ENCODE measurements around the gene LUC7L. TPM values are rescaled to one million over a fixed set of nuclear protein-coding genes. Genes with fewer than 3 reads are reported as not detected.

LUC7L gene
- total RNA-seq, 6 experiments from 2014 or later, result 35.8 to 47.5 (median 41.7) TPM

DNA sequence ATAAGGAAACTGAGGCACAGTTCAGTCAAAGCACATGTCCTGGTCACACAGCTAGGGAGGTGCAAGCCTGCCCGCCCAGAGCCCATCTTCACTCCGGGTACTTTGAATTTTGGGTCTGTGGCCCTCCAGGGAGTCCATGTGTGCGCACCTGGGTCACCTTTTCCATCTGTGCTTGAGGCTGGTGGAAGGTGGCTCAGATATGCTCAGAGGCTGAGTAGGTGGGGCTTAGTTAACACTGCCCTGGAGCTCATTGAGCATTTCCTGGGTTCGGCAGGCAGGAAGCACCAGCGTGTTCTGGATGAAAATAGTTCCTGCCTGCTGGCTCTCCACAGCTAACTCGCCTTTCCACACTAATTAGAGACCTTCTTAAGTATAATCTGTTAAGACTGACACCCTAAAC lies 24.6 kb upstream of the LUC7L start:
- Mint-ChIP-seq H3K27ac (no peak overlapping the region), H3K9me3 (no peaks in the 10 kb centered on the region), H3K27me3 (ENCODE audit: insufficient read depth) (peaks cover 3% of the 10 kb centered on the region), H3K4me3 (no peak overlapping the region), H3K36me3 (ENCODE audit: low read depth) (peaks cover 12% of the 10 kb centered on the region), H3K4me1 (ENCODE audit: low read depth) (0 out of 2 replicates have a peak, but pooled peaks cover 6% of the 10 kb centered on the region)
- TF ChIP-seq, protein P1, sequence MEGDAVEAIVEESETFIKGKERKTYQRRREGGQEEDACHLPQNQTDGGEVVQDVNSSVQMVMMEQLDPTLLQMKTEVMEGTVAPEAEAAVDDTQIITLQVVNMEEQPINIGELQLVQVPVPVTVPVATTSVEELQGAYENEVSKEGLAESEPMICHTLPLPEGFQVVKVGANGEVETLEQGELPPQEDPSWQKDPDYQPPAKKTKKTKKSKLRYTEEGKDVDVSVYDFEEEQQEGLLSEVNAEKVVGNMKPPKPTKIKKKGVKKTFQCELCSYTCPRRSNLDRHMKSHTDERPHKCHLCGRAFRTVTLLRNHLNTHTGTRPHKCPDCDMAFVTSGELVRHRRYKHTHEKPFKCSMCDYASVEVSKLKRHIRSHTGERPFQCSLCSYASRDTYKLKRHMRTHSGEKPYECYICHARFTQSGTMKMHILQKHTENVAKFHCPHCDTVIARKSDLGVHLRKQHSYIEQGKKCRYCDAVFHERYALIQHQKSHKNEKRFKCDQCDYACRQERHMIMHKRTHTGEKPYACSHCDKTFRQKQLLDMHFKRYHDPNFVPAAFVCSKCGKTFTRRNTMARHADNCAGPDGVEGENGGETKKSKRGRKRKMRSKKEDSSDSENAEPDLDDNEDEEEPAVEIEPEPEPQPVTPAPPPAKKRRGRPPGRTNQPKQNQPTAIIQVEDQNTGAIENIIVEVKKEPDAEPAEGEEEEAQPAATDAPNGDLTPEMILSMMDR (IDR thresholded peaks at IDR 0.05), result no peak
- DNase-seq, result no peak

DNA sequence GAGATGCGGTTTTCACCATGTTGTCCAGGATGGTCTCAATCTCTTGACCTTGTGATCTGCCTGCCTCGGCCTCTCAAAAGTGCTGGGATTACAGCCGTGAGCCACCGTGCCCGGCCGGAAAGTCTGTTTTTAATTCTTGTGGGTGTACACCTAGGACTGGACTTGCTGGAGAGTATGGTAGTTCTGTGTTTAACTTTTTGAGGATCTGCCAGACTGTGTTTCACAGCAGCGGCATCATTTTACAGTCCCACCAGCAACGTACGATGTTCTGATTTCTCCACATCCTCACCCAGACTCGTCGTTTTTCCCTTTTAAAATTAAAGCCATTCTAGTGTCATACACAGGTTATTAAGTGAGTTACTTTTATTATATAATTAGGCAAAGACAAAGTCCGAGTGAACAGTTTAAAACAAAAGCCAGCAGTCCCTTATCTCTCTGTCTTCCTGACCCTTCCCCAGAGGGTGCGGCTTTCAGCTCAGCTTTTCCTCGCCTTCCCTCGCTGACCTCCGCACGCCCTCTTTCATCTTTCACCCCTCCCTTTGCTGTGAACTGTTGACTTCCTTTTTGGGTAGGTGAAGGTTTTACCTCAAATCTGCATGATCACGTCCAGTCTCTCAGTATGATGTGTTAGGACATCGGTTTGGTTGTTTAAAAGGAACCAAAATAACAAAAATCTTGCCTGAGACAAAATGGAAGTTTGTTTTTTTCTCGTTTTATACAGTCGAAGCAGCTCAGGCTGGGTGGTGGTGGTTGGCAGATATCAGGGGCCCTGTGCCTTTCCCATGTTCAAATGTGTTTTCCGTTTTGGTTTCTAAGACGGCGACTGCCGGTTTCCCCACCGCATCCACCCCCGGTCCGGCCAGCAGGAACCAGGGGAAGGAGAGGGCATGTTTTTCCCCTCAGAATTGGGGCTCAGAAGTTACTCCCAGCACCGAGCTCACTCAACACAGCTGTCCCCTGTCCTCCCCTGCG lies 23.4 kb upstream of the LUC7L start:
- H3K4me3 Mint-ChIP-seq, result no peak overlapping the region
- H3K4me1 Mint-ChIP-seq (ENCODE audit: low read depth), result 0 out of 2 replicates have a peak, but pooled peaks cover 6% of the 10 kb centered on the region
- H3K27ac Mint-ChIP-seq, result no peak overlapping the region
- TF ChIP-seq, protein P1 (IDR thresholded peaks at IDR 0.05), result no peak
- peaks cover 3% of the 10 kb centered on the region for H3K27me3 Mint-ChIP-seq (ENCODE audit: insufficient read depth)
- no peaks in the 10 kb centered on the region for H3K9me3 Mint-ChIP-seq
- no peak for DNase-seq
- peaks cover 12% of the 10 kb centered on the region for H3K36me3 Mint-ChIP-seq (ENCODE audit: low read depth)

DNA sequence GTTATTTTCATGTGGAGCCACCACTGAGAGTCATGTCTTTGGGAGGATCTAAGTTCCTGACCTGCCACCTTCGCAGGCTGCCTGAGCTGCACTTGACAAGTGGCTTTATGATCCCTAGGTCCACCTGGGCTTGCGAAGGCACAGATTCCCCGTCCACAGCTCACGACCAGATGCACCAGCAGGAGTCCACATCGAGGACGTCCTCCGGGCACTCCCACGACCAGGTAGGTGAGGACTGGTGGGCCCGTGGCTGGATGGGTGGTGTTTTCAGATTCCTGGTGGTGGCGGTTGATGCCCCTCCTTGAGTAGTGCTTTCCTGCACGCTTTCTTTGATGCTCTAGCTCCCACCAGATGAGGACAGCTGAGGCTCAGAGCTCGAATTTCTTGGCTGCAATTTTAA lies 20.2 kb upstream of the LUC7L start:
- H3K9me3 Mint-ChIP-seq, result no peaks in the 10 kb centered on the region
- TF ChIP-seq, protein P1 (IDR thresholded peaks at IDR 0.05), result no peak
- no peak for DNase-seq
- no peak overlapping the region for H3K27ac Mint-ChIP-seq
- H3K4me1 Mint-ChIP-seq (ENCODE audit: low read depth), result 0 out of 2 replicates have a peak, but pooled peaks cover 6% of the 10 kb centered on the region
- H3K27me3 Mint-ChIP-seq (ENCODE audit: insufficient read depth), result peaks cover 3% of the 10 kb centered on the region
- H3K4me3 Mint-ChIP-seq, result no peak overlapping the region
- 0 out of 2 replicates have a peak, but pooled peaks cover 6% of the 10 kb centered on the region for H3K36me3 Mint-ChIP-seq (ENCODE audit: low read depth)

DNA sequence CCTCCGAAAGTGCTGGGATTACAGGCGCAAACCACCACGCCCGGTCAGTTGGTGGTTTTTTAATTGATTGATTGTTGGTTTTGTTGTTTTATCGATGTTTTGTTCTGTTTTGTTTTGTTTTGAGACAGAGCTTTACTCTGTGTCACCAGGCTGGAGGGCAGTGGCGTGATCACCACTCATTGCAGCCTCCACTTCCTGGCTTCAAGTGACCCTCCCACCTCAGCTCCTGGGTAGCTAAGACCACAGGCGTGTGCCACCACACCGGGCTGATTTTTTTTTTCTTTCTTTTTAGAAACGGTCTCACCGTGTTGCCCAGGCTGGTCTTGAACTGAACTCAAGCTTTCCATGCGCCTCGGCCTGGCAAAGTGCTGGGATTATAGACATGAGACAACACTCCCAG lies 17.8 kb upstream of the LUC7L start:
- Mint-ChIP-seq H3K4me3 (no peak overlapping the region), H3K27ac (no peak overlapping the region)
- no peak for DNase-seq

DNA sequence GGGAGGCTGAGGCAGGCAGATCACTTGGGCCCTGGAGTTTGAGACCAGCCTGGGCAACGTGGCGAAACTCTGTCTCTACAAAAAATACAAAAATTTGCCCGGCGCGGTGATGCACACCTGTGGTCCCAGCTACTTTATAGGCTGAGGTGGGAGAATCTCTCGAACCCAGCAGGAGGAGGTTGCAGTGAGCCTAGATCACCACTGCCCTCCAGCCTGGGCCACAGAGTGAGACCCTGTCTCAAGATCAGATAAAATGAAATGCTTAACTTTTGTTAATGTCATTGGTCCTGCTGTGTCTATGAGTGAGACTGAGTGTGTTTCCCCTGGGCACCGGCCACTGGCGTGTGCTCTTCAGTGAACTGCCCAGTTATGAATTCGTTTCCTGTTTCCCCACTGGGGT lies 15.9 kb upstream of the LUC7L start:
- Mint-ChIP-seq H3K27ac (no peak overlapping the region), H3K27me3 (ENCODE audit: insufficient read depth) (no peaks in the 10 kb centered on the region), H3K36me3 (ENCODE audit: low read depth) (0 out of 2 replicates have a peak, but pooled peaks cover under 1% of the 10 kb centered on the region)

More for the DNA sequence above, 17.8 kb upstream of the LUC7L start:
- Mint-ChIP-seq H3K36me3 (ENCODE audit: low read depth) (0 out of 2 replicates have a peak, but pooled peaks cover 6% of the 10 kb centered on the region), H3K9me3 (no peaks in the 10 kb centered on the region), H3K27me3 (ENCODE audit: insufficient read depth) (peaks cover 3% of the 10 kb centered on the region), H3K4me1 (ENCODE audit: low read depth) (0 out of 2 replicates have a peak, but pooled peaks cover 6% of the 10 kb centered on the region)
- TF ChIP-seq, protein P1 (IDR thresholded peaks at IDR 0.05), result no peak

More for the DNA sequence above, 15.9 kb upstream of the LUC7L start:
- TF ChIP-seq, protein P1 (IDR thresholded peaks at IDR 0.05), result no peak
- Mint-ChIP-seq H3K4me3 (no peak overlapping the region), H3K4me1 (ENCODE audit: low read depth) (peaks cover 3% of the 10 kb centered on the region), H3K9me3 (no peaks in the 10 kb centered on the region)
- DNase-seq, result no peak

Measured in HFFc6 (cell line).